GM21515 (cell line): ENCODE results near the gene RELL1.

Experiments
- ATAC-seq: cut with Tn5 transposase; IDR thresholded peaks from one replicate; pipeline ENCODE4 v1.9.1; 2021; ENCODE audit not compliant: unreplicated experiment

RELL1 gene

GRCh38 chr4:37641886-37642849, 44.0 kb downstream of the RELL1 start:
- ATAC-seq, result no peak

- ATAC-seq, result no peak
Observed at GRCh38 chr4:37641352-37641751, 44.8 kb downstream of the RELL1 start.

- ATAC-seq, result no peak
Observed at GRCh38 chr4:37639551-37640285, 46.5 kb downstream of the RELL1 start.

- no peak for ATAC-seq
Observed at GRCh38 chr4:37635155-37635554, 51.0 kb downstream of the RELL1 start.

GRCh38 chr4:37634180-37634579, 52.0 kb downstream of the RELL1 start:
- no peak for ATAC-seq

- ATAC-seq, result no peak
Observed at GRCh38 chr4:37632836-37633235, 53.3 kb downstream of the RELL1 start.

- ATAC-seq, result no peak
Observed at GRCh38 chr4:37631551-37631950, 54.6 kb downstream of the RELL1 start.

- no peak for ATAC-seq
Observed at GRCh38 chr4:37629713-37630112, 56.5 kb downstream of the RELL1 start.

GRCh38 chr4:37628977-37629609, 57.1 kb downstream of the RELL1 start:
- ATAC-seq, result no peak

GRCh38 chr4:37627263-37627662, 58.9 kb downstream of the RELL1 start:
- no peak for ATAC-seq

- no peak for ATAC-seq
Observed at GRCh38 chr4:37625499-37625898, 60.7 kb downstream of the RELL1 start.

GRCh38 chr4:37623940-37624339, 62.2 kb downstream of the RELL1 start:
- no peak for ATAC-seq

- ATAC-seq, result no peak
Observed at GRCh38 chr4:37623125-37623524, 63.1 kb downstream of the RELL1 start.

- ATAC-seq, result no peak
Observed at GRCh38 chr4:37620176-37620575, 66.0 kb downstream of the RELL1 start.

- no peak for ATAC-seq
Observed at GRCh38 chr4:37615720-37616063, 70.5 kb downstream of the RELL1 start.

- no peak for ATAC-seq
Observed at GRCh38 chr4:37615059-37615719, 71.0 kb downstream of the RELL1 start.

GRCh38 chr4:37612811-37613210, 73.4 kb downstream of the RELL1 start:
- ATAC-seq, result no peak

GRCh38 chr4:37609626-37610025, 76.5 kb downstream of the RELL1 start:
- no peak for ATAC-seq

- ATAC-seq, result no peak
Observed at GRCh38 chr4:37607018-37607417, 79.2 kb downstream of the RELL1 start.

GRCh38 chr4:37605843-37606565, 80.2 kb downstream of the RELL1 start:
- no peak for ATAC-seq

- ATAC-seq, result no peak
Observed at GRCh38 chr4:37604461-37604860, 81.7 kb downstream of the RELL1 start.
